HCT116 (cell line): ENCODE results near the gene ADPGK. TPM values are rescaled to one million over a fixed set of nuclear protein-coding genes. Genes with fewer than 3 reads are reported as not detected.

Source experiments
- ATAC-seq: fragments of 200-7000 bp; cut with Tn5 transposase; 2 replicates; pipeline ENCODE4 v1.9.1; 2020; ENCODE audit warnings: mild to moderate bottlenecking, moderate library complexity
- BruUV-seq: library from RNA; stranded (reverse); fragments of 400-500 nt; replicated peaks from 2 replicates; lab custom pipeline; 2021; lab: Mats Ljungman, UMichigan
- CTCF ChIA-PET: fragments of 300-600 bp; sonication (Branson Sonifier 250); formaldehyde crosslinking; loops from one replicate; lab custom pipeline; 2021; ENCODE audit warnings: antibody characterized with exemption; lab: Charles Lee
- POLR2A ChIA-PET: fragments of 300-600, 350-600 bp; sonication (Branson Sonifier 250); formaldehyde crosslinking; loops from one replicate; lab custom pipeline; 2021; ENCODE audit warnings: antibody characterized with exemption; lab: Charles Lee
- RAD21 ChIA-PET, 2 experiments: fragments of 300-600 bp; sonication (Branson Sonifier 250); formaldehyde crosslinking; loops; one replicate each; lab custom pipeline; 2023; ENCODE audit warnings: low total read pairs in 2 of 2; ENCODE audit not compliant: uncharacterized antibody in 2 of 2, unreplicated experiment in 2 of 2, low non-redundant PET in 1 of 2; lab: Charles Lee
- DNase-seq: peaks from one replicate; pipeline ENCODE4 v3.0.0-alpha.2; 2010; ENCODE audit warnings: low read depth, low spot score
- H2AFZ ChIP-seq: fragments of 200-600 bp; shearing (Covaris generic), sonication (generic); 2 replicates; pipeline ENCODE4 v1.6.1; 2017; ENCODE audit warnings: low read depth, mixed run types, mixed read lengths, antibody characterized with exemption, low read length; ENCODE audit not compliant: poor library complexity, severe bottlenecking
- H3K27ac ChIP-seq: 2 replicates; pipeline ENCODE4 v1.5.1; 2012; ENCODE audit warnings: low read depth, low read length
- H3K27me3 ChIP-seq: fragments of 200-600 bp; sonication (generic); 2 replicates; pipeline ENCODE4 v1.6.1; 2016; ENCODE audit warnings: mixed run types, low read length, mixed read lengths; ENCODE audit not compliant: insufficient read depth
- H3K36me3 ChIP-seq, 2 experiments: fragments of 200-500 bp in 1 of 2; fragments of 200-600 bp in 1 of 2; sonication (Bioruptor generic) in 1 of 2; sonication (generic) in 1 of 2; 2 replicates each; pipeline versions ENCODE4 v1.5.1 to v1.6.1; 2014 to 2016; ENCODE audit warnings: low read length in 2 of 2, inconsistent platforms in 1 of 2, mixed read lengths in 1 of 2, mixed run types in 1 of 2; ENCODE audit not compliant: insufficient read depth in 2 of 2, control insufficient read depth in 1 of 2
- H3K4me1 ChIP-seq, 2 experiments: fragments of 200-600 bp in 1 of 2; sonication (generic) in 1 of 2; 2 replicates each; pipeline versions ENCODE4 v1.5.1 to v1.6.1; 2012 to 2017; ENCODE audit warnings: low read length in 2 of 2, inconsistent platforms in 1 of 2, mild to moderate bottlenecking in 1 of 2, mixed read lengths in 1 of 2, mixed run types in 1 of 2, moderate library complexity in 1 of 2; ENCODE audit not compliant: insufficient read depth in 2 of 2, control insufficient read depth in 1 of 2
- H3K4me2 ChIP-seq: fragments of 200-600 bp; sonication (generic); 2 replicates; pipeline ENCODE4 v1.6.1; 2017; ENCODE audit warnings: mixed run types, low read length, mixed read lengths
- H3K4me3 ChIP-seq, 2 experiments: fragments of 200-600 bp in 1 of 2; sonication (generic) in 1 of 2; replicated peaks in 1 of 2; 2 replicates each; pipeline ENCODE4 v1.5.1; 2011 to 2016; ENCODE audit warnings: low read length in 2 of 2, control low read depth in 1 of 2, low read depth in 1 of 2, mild to moderate bottlenecking in 1 of 2, mixed read lengths in 1 of 2, mixed run types in 1 of 2
- H3K79me2 ChIP-seq: fragments of 200-600 bp; sonication (generic); 2 replicates; pipeline ENCODE4 v1.6.1; 2017; ENCODE audit warnings: mild to moderate bottlenecking, mixed run types, low read length, moderate library complexity, mixed read lengths; ENCODE audit not compliant: insufficient read depth
- H3K9ac ChIP-seq: fragments of 200-600 bp; sonication (generic); 2 replicates; pipeline ENCODE4 v1.6.1; 2016; ENCODE audit warnings: low read length, mixed read lengths
- H3K9me2 ChIP-seq: fragments of 200-600 bp; sonication (generic), shearing (Covaris generic); 2 replicates; pipeline ENCODE4 v1.6.1; 2017; ENCODE audit warnings: mixed run types, mild to moderate bottlenecking, moderate library complexity; ENCODE audit not compliant: insufficient read depth
- H3K9me3 ChIP-seq, 2 experiments: fragments of 200-500 bp in 1 of 2; fragments of 200-600 bp in 1 of 2; sonication (Bioruptor generic) in 1 of 2; sonication (generic) in 1 of 2; 2 replicates each; pipeline ENCODE4 v1.6.1; 2014 to 2017; ENCODE audit warnings: low read length in 2 of 2, mixed read lengths in 2 of 2, inconsistent platforms in 1 of 2, low read depth in 1 of 2, mild to moderate bottlenecking in 1 of 2, mixed run types in 1 of 2, moderate library complexity in 1 of 2; ENCODE audit not compliant: control insufficient read depth in 1 of 2, insufficient read depth in 1 of 2
- H4K20me1 ChIP-seq: fragments of 200-600 bp; sonication (generic), shearing (Covaris generic); 2 replicates; pipeline ENCODE4 v1.6.1; 2017; ENCODE audit warnings: mixed run types, mild to moderate bottlenecking, moderate library complexity; ENCODE audit not compliant: insufficient read depth
- CBX3 ChIP-seq: IDR thresholded peaks from 2 replicates; pipeline ENCODE4 v1.6.1; 2012; ENCODE audit warnings: low read depth
- CEBPB ChIP-seq: IDR thresholded peaks from 2 replicates; pipeline ENCODE4 v1.6.1; 2012; ENCODE audit warnings: low read depth
- EGR1 ChIP-seq: IDR thresholded peaks from 2 replicates; pipeline ENCODE4 v1.6.1; 2012; ENCODE audit warnings: low read depth
- ELF1 ChIP-seq: IDR thresholded peaks from 2 replicates; pipeline ENCODE4 v1.6.1; 2012; ENCODE audit warnings: low read depth, borderline replicate concordance
- EZH2 ChIP-seq: fragments of 200-600 bp; sonication (generic); IDR thresholded peaks from 2 replicates; pipeline ENCODE4 v1.6.1; 2017; ENCODE audit warnings: antibody characterized with exemption, mixed run types
- FOSL1 ChIP-seq: IDR thresholded peaks from 2 replicates; pipeline ENCODE4 v1.6.1; 2012; ENCODE audit warnings: low read depth
- JUND ChIP-seq: IDR thresholded peaks from 2 replicates; pipeline ENCODE4 v1.6.1; 2012
- POLR2AphosphoS5 ChIP-seq: IDR thresholded peaks from 2 replicates; pipeline ENCODE4 v1.6.1; 2011; ENCODE audit warnings: mild to moderate bottlenecking, low read depth, low read length, moderate library complexity
- REST ChIP-seq: IDR thresholded peaks from 2 replicates; pipeline ENCODE4 v1.6.1; 2012; ENCODE audit warnings: low read depth
- SIN3A ChIP-seq: IDR thresholded peaks from 2 replicates; pipeline ENCODE4 v1.6.1; 2012; ENCODE audit warnings: low read depth
- TCF7L2 ChIP-seq: IDR thresholded peaks from 2 replicates; pipeline ENCODE4 v1.7.0; 2011; ENCODE audit warnings: borderline replicate concordance, inconsistent platforms; ENCODE audit not compliant: insufficient read depth, insufficient read length; ENCODE audit errors: extremely low read depth
- YY1 ChIP-seq: IDR thresholded peaks from 2 replicates; pipeline ENCODE4 v1.6.1; 2011; ENCODE audit warnings: low read length, low read depth, moderate library complexity, mild to moderate bottlenecking; ENCODE audit not compliant: insufficient replicate concordance; ENCODE audit errors: extremely low read depth
- ZNF274 ChIP-seq: fragments of 200-500 bp; sonication (Bioruptor generic); IDR thresholded peaks from 2 replicates; pipeline ENCODE4 v1.6.1; 2014; ENCODE audit warnings: mild to moderate bottlenecking, low read depth, low read length, inconsistent platforms
- intact Hi-C: fragments of 100-400 bp; cut with micrococcal nuclease; formaldehyde crosslinking; loops from 2 replicates; pipeline ENCODE4 v1.10.0; 2022
- total RNA-seq: library from RNA; stranded (reverse); gene quantifications from one replicate; pipeline ENCODE4 v1.2.1, GENCODE V29; 2021; ENCODE audit not compliant: unreplicated experiment
- TF ChIP-seq, protein P1 (sequence below), 3 experiments: fragments of 200-600 bp in 1 of 3; sonication (generic) in 1 of 3; IDR thresholded peaks in 2 of 3; conservative IDR thresholded peaks in 1 of 3; 2 replicates each; pipeline ENCODE4 v1.5.1; 2012 to 2017; ENCODE audit warnings: low read depth in 2 of 3, low read length in 2 of 3, antibody characterized with exemption in 1 of 3, borderline replicate concordance in 1 of 3, control low read depth in 1 of 3, mild to moderate bottlenecking in 1 of 3, mixed read lengths in 1 of 3, mixed run types in 1 of 3, moderate library complexity in 1 of 3; ENCODE audit not compliant: insufficient read depth in 1 of 3
- TF ChIP-seq, protein P2 (sequence below): IDR thresholded peaks from 2 replicates; pipeline ENCODE4 v1.6.1; 2012

ADPGK gene
- total RNA-seq, 1 experiment from 2014 or later: 41.5 TPM

GRCh38 chr15:72778796-72779195, 4.8 kb downstream of the ADPGK start:
- ATAC-seq (no peak), DNase-seq (no peak)
- peaks cover 8 to 21% of the 10 kb centered on the region in 2 experiments; a peak in 3 of 4 replicates for H3K36me3 ChIP-seq
- H3K27me3 ChIP-seq: no peaks in the 10 kb centered on the region
- H3K9me3 ChIP-seq: no peaks in the 10 kb centered on the region
- H3K9me2 ChIP-seq: no peaks in the 10 kb centered on the region
- TF ChIP-seq, protein P1, sequence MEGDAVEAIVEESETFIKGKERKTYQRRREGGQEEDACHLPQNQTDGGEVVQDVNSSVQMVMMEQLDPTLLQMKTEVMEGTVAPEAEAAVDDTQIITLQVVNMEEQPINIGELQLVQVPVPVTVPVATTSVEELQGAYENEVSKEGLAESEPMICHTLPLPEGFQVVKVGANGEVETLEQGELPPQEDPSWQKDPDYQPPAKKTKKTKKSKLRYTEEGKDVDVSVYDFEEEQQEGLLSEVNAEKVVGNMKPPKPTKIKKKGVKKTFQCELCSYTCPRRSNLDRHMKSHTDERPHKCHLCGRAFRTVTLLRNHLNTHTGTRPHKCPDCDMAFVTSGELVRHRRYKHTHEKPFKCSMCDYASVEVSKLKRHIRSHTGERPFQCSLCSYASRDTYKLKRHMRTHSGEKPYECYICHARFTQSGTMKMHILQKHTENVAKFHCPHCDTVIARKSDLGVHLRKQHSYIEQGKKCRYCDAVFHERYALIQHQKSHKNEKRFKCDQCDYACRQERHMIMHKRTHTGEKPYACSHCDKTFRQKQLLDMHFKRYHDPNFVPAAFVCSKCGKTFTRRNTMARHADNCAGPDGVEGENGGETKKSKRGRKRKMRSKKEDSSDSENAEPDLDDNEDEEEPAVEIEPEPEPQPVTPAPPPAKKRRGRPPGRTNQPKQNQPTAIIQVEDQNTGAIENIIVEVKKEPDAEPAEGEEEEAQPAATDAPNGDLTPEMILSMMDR (IDR thresholded peaks at IDR 0.05 in 2 of 3, conservative IDR thresholded peaks at IDR 0.05 in 1 of 3; ENCODE audit: borderline replicate concordance in 1 of 3, insufficient read depth in 1 of 3, low read depth in 2 of 3, low read length in 2 of 3): no peak
- TF ChIP-seq FOSL1 (no peak), EGR1 (no peak), JUND (no peak), ELF1 (no peak)
- TF ChIP-seq, all 23 proteins: peak for 0
- no peak overlapping the region for H3K27ac ChIP-seq
- no peak overlapping the region for H3K4me2 ChIP-seq
- POLR2A ChIA-PET: no interaction called here
- H2AFZ ChIP-seq: no peak overlapping the region
- H3K4me1 ChIP-seq: peaks cover 0 to 11% of the 10 kb centered on the region in 2 experiments; a peak in 3 of 4 replicates
- CTCF ChIA-PET: no interaction called here
- BruUV-seq: no TSS peak
- H3K4me3 ChIP-seq: no peak overlapping the region
- RAD21 ChIA-PET: no interaction called here
- intact Hi-C loops: no loop called here
- peaks cover 85% of the 10 kb centered on the region for H3K79me2 ChIP-seq
- H4K20me1 ChIP-seq: no peaks in the 10 kb centered on the region; the same call in 1 of the 2 replicates
- no peak overlapping the region for H3K9ac ChIP-seq

DNA sequence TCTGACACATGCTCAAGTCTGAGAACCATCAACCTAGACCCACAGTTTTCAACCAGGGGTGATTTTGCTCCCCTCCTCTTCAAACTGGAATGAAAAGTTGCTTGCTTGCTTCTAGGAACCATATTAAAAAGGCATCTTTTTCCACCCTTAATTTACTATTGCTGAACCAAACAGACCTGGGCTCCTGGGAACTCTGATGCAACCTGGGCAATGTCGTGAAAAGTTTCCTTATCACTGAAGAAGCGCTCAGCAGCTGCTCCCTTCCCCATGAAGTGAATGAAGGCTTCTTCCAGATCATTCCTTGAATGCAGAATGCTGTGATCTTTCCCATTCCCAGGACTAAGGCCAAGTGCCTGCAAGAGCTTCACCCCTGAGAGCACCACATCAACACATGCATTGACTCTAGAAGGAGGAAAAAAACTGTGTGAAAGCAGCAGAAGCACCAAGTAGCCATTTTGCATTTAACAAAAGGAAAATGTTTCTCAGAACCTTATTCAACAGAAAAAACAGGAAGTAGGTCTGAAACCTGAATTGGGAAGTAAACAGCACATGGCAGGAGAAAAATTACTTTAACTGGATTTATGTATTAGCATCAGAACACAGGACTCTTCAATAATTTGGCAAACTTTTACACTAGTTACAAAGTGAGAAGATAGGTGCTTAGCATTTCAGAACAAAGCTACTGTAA, 8.7 kb downstream of the ADPGK start:
- ChIA-PET CTCF (no interaction called here), POLR2A (no interaction called here), RAD21 (no interaction called here)
- no peak for ATAC-seq
- BruUV-seq: no TSS peak
- no peak overlapping the region for H3K9ac ChIP-seq
- intact Hi-C loops: no loop called here
- no peaks in the 10 kb centered on the region for H3K9me2 ChIP-seq
- H3K36me3 ChIP-seq: peaks cover 19 to 20% of the 10 kb centered on the region in 2 experiments; a peak in 3 of 4 replicates
- no peaks in the 10 kb centered on the region; the same call in 1 of the 2 replicates for H4K20me1 ChIP-seq
- H2AFZ ChIP-seq: no peak overlapping the region
- no peaks in the 10 kb centered on the region for H3K9me3 ChIP-seq
- DNase-seq: no peak
- H3K4me2 ChIP-seq: no peak overlapping the region
- H3K27me3 ChIP-seq: no peaks in the 10 kb centered on the region
- peaks cover 67% of the 10 kb centered on the region for H3K79me2 ChIP-seq
- no peak overlapping the region for H3K27ac ChIP-seq
- H3K4me1 ChIP-seq: no peaks in the 10 kb centered on the region
- H3K4me3 ChIP-seq: no peak overlapping the region
- TF ChIP-seq EZH2 (no peak), ZNF274 (no peak), SIN3A (no peak), CEBPB (no peak), CBX3 (no peak), YY1 (no peak), TCF7L2 (no peak), JUND (no peak), POLR2AphosphoS5 (no peak), REST (no peak)
- TF ChIP-seq, protein P2, sequence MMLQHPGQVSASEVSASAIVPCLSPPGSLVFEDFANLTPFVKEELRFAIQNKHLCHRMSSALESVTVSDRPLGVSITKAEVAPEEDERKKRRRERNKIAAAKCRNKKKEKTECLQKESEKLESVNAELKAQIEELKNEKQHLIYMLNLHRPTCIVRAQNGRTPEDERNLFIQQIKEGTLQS: no peak
